Stimulated activated CD4-positive, alpha-beta T cell treated with anti-CD3 and anti-CD28 coated beads, Interleukin-4, amount 100 ng/mL, for 24 hours (primary cell): Measurements from ENCODE around the gene SPDYE5.

Experiments used
- DNase-seq: peaks from one replicate; pipeline ENCODE4 v3.0.0-alpha.2; 2020

Gene SPDYE5

GRCh38 chr7:75546237-75547015, 54.3 kb downstream of the SPDYE5 start:
- DNase-seq: no peak
